Adrenal gland (tissue), 12 donors: Measurements from ENCODE around the gene ANTXRL. TPM values are rescaled to one million over a fixed set of nuclear protein-coding genes. Genes with fewer than 3 reads are reported as not detected.

ENCODE experiments used
- DNase-seq, 7 donors: peaks; one replicate each; pipeline ENCODE4 v3.0.0-alpha.2; 2019 to 2020
- H3K27ac ChIP-seq, 5 donors: fragments of 200-600 bp; sonication (generic) in 4 of 5; 1 replicate in 3 of 5; 2 replicates in 2 of 5; pipeline versions ENCODE4 v1.5.1 to v1.8.0; 2016 to 2020; ENCODE audit warnings: mild to moderate bottlenecking in 1 of 5
- H3K27me3 ChIP-seq: fragments of 200-600 bp; 2 replicates; pipeline ENCODE4 v1.8.0; 2021
- H3K36me3 ChIP-seq, 2 donors: fragments of 200-600 bp; replicated peaks in 1 of 2; 1 replicate in 1 of 2; 2 replicates in 1 of 2; pipeline versions ENCODE4 v1.5.1 to v1.8.0; 2018 to 2022
- H3K4me1 ChIP-seq, 2 donors: fragments of 200-600 bp; replicated peaks in 1 of 2; 1 replicate in 1 of 2; 2 replicates in 1 of 2; pipeline versions ENCODE4 v1.5.1 to v1.8.0; 2018 to 2021
- H3K4me3 ChIP-seq, 4 donors: fragments of 200-600 bp; sonication (generic) in 3 of 4; one replicate each; pipeline ENCODE4 v1.5.1; 2016 to 2018
- H3K9me3 ChIP-seq, 3 donors: fragments of 200-600 bp; sonication (generic) in 1 of 3; replicated peaks in 1 of 3; 1 replicate in 2 of 3; 2 replicates in 1 of 3; pipeline versions ENCODE4 v1.5.1 to v1.8.0; 2016 to 2021
- POLR2A ChIP-seq, 2 donors: fragments of 450-650 bp; IDR thresholded peaks; one replicate each; pipeline ENCODE4 v1.6.1; 2017; ENCODE audit warnings: antibody characterized with exemption in 2 of 2, mild to moderate bottlenecking in 2 of 2, moderate library complexity in 1 of 2
- WGBS, 4 donors: extraction: QIAGEN DNeasy Blood & Tissue Kit in 2 of 4; methylation state at CpG; one replicate each; pipeline versions ENCODE4 v1.1.5 to v1.1.7; 2013 to 2017; 5-methylcytosine and 5-hydroxymethylcytosine counted together
- intact Hi-C, 2 donors: fragments of 100-400 bp; cut with DNase I; formaldehyde crosslinking; loops; one replicate each; pipeline versions ENCODE4 v1.14.1 to v1.15.0; 2022 to 2023
- polyA plus RNA-seq, 3 donors: library from polyadenylated mRNA; stranded (reverse); fragments of 200-250 nt in 2 of 3; fragments of 350-450 nt in 1 of 3; fragmentation: Illumina TruSeq in 1 of 3; extraction: RNeasy Lipid Tissue Mini Kit (QIAGEN cat#74804) in 1 of 3; gene quantifications; one replicate each; pipeline ENCODE4 v1.2.3, GENCODE V29; 2013 to 2014
- total RNA-seq, 9 donors: library from RNA; depleted of rRNA in 4 of 9; stranded (reverse); fragments of >200 nt in 4 of 9; fragments of 120-200 nt in 1 of 9; fragmentation: NEBNext Ultra II Directional in 1 of 9; extraction: Animal tissue kit (Norgen Biotek cat#: 25700) in 1 of 9; gene quantifications; one replicate each; pipeline versions ENCODE4 v1.1.0 to v1.2.4, GENCODE V29; 2013 to 2023
- TF ChIP-seq, protein P1 (sequence below), 6 experiments: fragments of 450-650 bp in 4 of 6; fragments of 200-600 bp in 2 of 6; sonication (generic) in 1 of 6; IDR thresholded peaks; 1 replicate in 5 of 6; 2 replicates in 1 of 6; pipeline versions ENCODE4 v1.5.1 to v1.8.0; 2016 to 2021; ENCODE audit warnings: antibody characterized with exemption in 6 of 6, mild to moderate bottlenecking in 2 of 6, moderate library complexity in 1 of 6
- donor health status: healthy with polysubstance abuse.
- donor health status: Bipolar disorder and iron deficiency.
- donor health status: DM: yes; HTN: yes; CAD: no.
- donor health status: DM: no; HTN: no; CAD: no.
- donor health status: DM: no; HTN: no; CAD: no.
- donor health status: DM: yes; HTN: yes; CAD: no.

The ANTXRL gene
- total and polyA plus RNA-seq, 12 donors: 0.11 to 1.3 (median 0.43) TPM; not detected in 6

- Histone ChIP-seq H3K9me3 (no peaks in the 10 kb centered on the region), H3K27ac (no peak overlapping the region), H3K4me3 (no peak overlapping the region), H3K36me3 (no peaks in the 10 kb centered on the region), H3K4me1 (peaks cover 0 to 3% of the 10 kb centered on the region in 2 donors), H3K27me3 (no peaks in the 10 kb centered on the region)
- TF ChIP-seq, protein P1, sequence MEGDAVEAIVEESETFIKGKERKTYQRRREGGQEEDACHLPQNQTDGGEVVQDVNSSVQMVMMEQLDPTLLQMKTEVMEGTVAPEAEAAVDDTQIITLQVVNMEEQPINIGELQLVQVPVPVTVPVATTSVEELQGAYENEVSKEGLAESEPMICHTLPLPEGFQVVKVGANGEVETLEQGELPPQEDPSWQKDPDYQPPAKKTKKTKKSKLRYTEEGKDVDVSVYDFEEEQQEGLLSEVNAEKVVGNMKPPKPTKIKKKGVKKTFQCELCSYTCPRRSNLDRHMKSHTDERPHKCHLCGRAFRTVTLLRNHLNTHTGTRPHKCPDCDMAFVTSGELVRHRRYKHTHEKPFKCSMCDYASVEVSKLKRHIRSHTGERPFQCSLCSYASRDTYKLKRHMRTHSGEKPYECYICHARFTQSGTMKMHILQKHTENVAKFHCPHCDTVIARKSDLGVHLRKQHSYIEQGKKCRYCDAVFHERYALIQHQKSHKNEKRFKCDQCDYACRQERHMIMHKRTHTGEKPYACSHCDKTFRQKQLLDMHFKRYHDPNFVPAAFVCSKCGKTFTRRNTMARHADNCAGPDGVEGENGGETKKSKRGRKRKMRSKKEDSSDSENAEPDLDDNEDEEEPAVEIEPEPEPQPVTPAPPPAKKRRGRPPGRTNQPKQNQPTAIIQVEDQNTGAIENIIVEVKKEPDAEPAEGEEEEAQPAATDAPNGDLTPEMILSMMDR (IDR thresholded peaks at IDR 0.05): no peak
- TF ChIP-seq POLR2A (IDR thresholded peaks at IDR 0.05): no peak
- peak in 1 of 7 donors; percentile 35 for DNase-seq
- intact Hi-C loops: no loop called here
- 78 to 88% (median 79%) methylated on average over 5 to 9 of the region's 9 CpGs for WGBS, 4 donors
Measured at GRCh38 chr10:46250898-46251856, 35.6 kb upstream of the ANTXRL start.

GRCh38 chr10:46251857-46252847 lies 34.6 kb upstream of the ANTXRL start:
- peak in 1 of 7 donors; percentile 39 for DNase-seq
- 90 to 97% (median 91%) methylated on average over 6 to 16 of the region's 16 CpGs for WGBS, 4 donors
- Histone ChIP-seq H3K27me3 (no peaks in the 10 kb centered on the region), H3K4me3 (no peak overlapping the region), H3K36me3 (no peaks in the 10 kb centered on the region), H3K4me1 (peaks cover 0 to 3% of the 10 kb centered on the region in 2 donors), H3K27ac (no peak overlapping the region), H3K9me3 (no peaks in the 10 kb centered on the region)
- TF ChIP-seq, protein P1 (IDR thresholded peaks at IDR 0.05): no peak
- TF ChIP-seq POLR2A (IDR thresholded peaks at IDR 0.05): no peak
- intact Hi-C loops: no loop called here

GRCh38 chr10:46253076-46254006 lies 33.5 kb upstream of the ANTXRL start:
- TF ChIP-seq, protein P1 (IDR thresholded peaks at IDR 0.05): no peak
- TF ChIP-seq POLR2A (IDR thresholded peaks at IDR 0.05): no peak
- Histone ChIP-seq H3K9me3 (no peaks in the 10 kb centered on the region), H3K27me3 (no peaks in the 10 kb centered on the region), H3K36me3 (no peaks in the 10 kb centered on the region), H3K4me1 (peaks cover 0 to 3% of the 10 kb centered on the region in 2 donors), H3K4me3 (no peak overlapping the region), H3K27ac (no peak overlapping the region)
- WGBS, 4 donors: 85 to 91% (median 88%) methylated on average over 18 to 19 of the region's 19 CpGs
- DNase-seq: peak in 1 of 7 donors; percentile 39
- intact Hi-C loops: no loop called here
